Common myeloid progenitor, CD34-positive (primary cell): ENCODE measurements around the gene SOWAHC.

Experiments
- CTCF ChIA-PET: fragments of 350-600 bp; sonication (Branson Sonifier 250); formaldehyde crosslinking; loops from one replicate; lab custom pipeline; 2021; ENCODE audit warnings: antibody characterized with exemption; lab: Charles Lee
- POLR2A ChIA-PET: fragments of 350-600 bp; sonication (Branson Sonifier 250); formaldehyde crosslinking; loops from one replicate; lab custom pipeline; 2021; ENCODE audit warnings: antibody characterized with exemption; lab: Charles Lee
- DNase-seq, 3 donors: peaks; one replicate each; pipeline versions ENCODE4 v3.0.0 to v3.0.0-alpha.2; 2013
- H3K27ac ChIP-seq, 2 experiments: 1 replicate in 1 of 2; 2 replicates in 1 of 2; pipeline ENCODE4 v1.7.0; 2013; ENCODE audit warnings: inconsistent platforms in 2 of 2, low read length in 2 of 2, mild to moderate bottlenecking in 2 of 2, low read depth in 1 of 2, moderate library complexity in 1 of 2; ENCODE audit not compliant: severe bottlenecking in 2 of 2, insufficient read depth in 1 of 2, poor library complexity in 1 of 2
- H3K27me3 ChIP-seq, 5 experiments: replicated peaks in 2 of 5; 1 replicate in 3 of 5; 2 replicates in 2 of 5; pipeline versions ENCODE4 v1.6.1 to v1.7.0; 2013; ENCODE audit warnings: low read length in 4 of 5, mild to moderate bottlenecking in 2 of 5, moderate library complexity in 2 of 5, inconsistent platforms in 1 of 5; ENCODE audit not compliant: insufficient read depth in 5 of 5, control insufficient read depth in 4 of 5
- H3K36me3 ChIP-seq, 4 experiments: 1 replicate in 2 of 4; 2 replicates in 2 of 4; pipeline versions ENCODE4 v1.6.1 to v1.7.0; 2013; ENCODE audit warnings: low read length in 3 of 4, control low read depth in 1 of 4, mild to moderate bottlenecking in 1 of 4; ENCODE audit not compliant: control insufficient read depth in 4 of 4, insufficient read depth in 4 of 4
- H3K4me1 ChIP-seq, 4 experiments: 1 replicate in 3 of 4; 2 replicates in 1 of 4; pipeline versions ENCODE4 v1.6.1 to v1.7.1; 2013; ENCODE audit warnings: low read length in 3 of 4, mild to moderate bottlenecking in 3 of 4, control low read depth in 1 of 4, inconsistent platforms in 1 of 4, moderate library complexity in 1 of 4; ENCODE audit not compliant: control insufficient read depth in 4 of 4, insufficient read depth in 4 of 4; ENCODE audit errors: control extremely low read depth in 1 of 4
- H3K4me3 ChIP-seq, 7 experiments: 1 replicate in 4 of 7; 2 replicates in 3 of 7; pipeline versions ENCODE4 v1.5.1 to v1.7.0; 2013; ENCODE audit warnings: mild to moderate bottlenecking in 7 of 7, low read length in 6 of 7, moderate library complexity in 6 of 7, inconsistent platforms in 2 of 7, low read depth in 2 of 7, control low read depth in 1 of 7; ENCODE audit not compliant: insufficient read depth in 4 of 7, control insufficient read depth in 1 of 7; ENCODE audit errors: extremely low read depth in 1 of 7
- H3K9me3 ChIP-seq, 5 experiments: 1 replicate in 4 of 5; 2 replicates in 1 of 5; pipeline versions ENCODE4 v1.6.1 to v1.7.1; 2013; ENCODE audit warnings: low read length in 4 of 5, mild to moderate bottlenecking in 2 of 5, inconsistent platforms in 1 of 5, low read depth in 1 of 5, moderate library complexity in 1 of 5; ENCODE audit not compliant: control insufficient read depth in 4 of 5, insufficient read depth in 2 of 5; ENCODE audit errors: control extremely low read depth in 1 of 5
- WGBS: methylation state at CpG from one replicate; pipeline ENCODE4 v1.1.5; 2013; ENCODE audit not compliant: insufficient coverage; 5-methylcytosine and 5-hydroxymethylcytosine counted together

The SOWAHC gene

DNA sequence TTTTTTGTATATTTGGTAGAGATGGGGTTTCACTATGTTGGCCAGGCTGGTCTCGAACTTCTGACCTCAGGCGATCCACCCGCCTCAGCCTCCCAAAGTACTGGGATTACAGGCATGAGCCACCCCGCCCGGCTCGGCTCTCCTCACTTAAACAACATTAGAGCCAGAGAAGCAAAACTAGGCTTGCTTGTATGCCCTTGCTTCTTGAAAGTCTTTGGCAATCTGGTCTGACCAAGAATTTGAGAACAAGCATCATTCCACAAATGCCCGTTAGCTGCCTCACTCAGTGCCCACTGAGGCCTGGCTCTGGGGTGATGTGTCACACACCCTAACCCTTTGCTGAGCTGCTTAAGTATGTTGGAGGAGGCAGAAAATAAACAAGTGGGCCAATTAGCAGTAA, 33.5 kb downstream of the SOWAHC start:
- ChIA-PET POLR2A (no interaction called here), CTCF (no interaction called here)
- DNase-seq = no peak
- no peaks in the 10 kb centered on the region for H3K27me3 ChIP-seq
- no peaks in the 10 kb centered on the region for H3K9me3 ChIP-seq
- 100% methylated on average over 7 of the region's 7 CpGs for WGBS
- peaks cover 0 to 8% (median 5%) of the 10 kb centered on the region in 4 experiments for H3K4me1 ChIP-seq
- no peak overlapping the region for H3K27ac ChIP-seq
- no peak overlapping the region for H3K4me3 ChIP-seq
- no peaks in the 10 kb centered on the region for H3K36me3 ChIP-seq

DNA sequence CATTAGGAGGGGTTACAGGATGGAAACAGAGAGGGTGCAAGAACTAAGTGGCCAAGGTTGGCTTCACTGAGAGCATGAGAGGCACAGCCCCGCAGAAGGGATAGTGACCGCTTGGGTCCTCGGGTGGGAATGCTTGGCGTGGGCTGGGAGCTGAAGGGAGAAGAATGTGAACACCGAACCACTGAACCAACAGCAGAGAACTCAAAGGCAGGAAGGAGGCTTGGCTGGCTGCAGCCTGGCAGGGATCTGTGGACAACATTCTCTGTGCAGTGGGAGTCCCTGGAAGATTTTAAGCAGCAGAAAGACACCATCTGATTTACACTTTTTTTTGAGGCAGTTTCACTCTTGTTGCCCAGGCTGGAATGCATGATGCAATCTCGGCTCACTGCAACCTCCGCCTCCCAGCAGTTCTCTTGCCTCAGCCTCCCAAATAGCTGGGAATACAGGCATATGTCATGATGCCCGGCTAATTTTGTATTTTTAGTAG, 33.9 kb downstream of the SOWAHC start:
- no peaks in the 10 kb centered on the region for H3K36me3 ChIP-seq
- DNase-seq = no peak
- no peaks in the 10 kb centered on the region for H3K27me3 ChIP-seq
- 100% methylated on average over 5 of the region's 8 CpGs for WGBS
- H3K4me3 ChIP-seq = no peak overlapping the region
- POLR2A ChIA-PET = no interaction called here
- H3K27ac ChIP-seq = no peak overlapping the region
- no peaks in the 10 kb centered on the region for H3K9me3 ChIP-seq
- CTCF ChIA-PET = no interaction called here
- peaks cover 0 to 8% (median 5%) of the 10 kb centered on the region in 4 experiments for H3K4me1 ChIP-seq

DNA sequence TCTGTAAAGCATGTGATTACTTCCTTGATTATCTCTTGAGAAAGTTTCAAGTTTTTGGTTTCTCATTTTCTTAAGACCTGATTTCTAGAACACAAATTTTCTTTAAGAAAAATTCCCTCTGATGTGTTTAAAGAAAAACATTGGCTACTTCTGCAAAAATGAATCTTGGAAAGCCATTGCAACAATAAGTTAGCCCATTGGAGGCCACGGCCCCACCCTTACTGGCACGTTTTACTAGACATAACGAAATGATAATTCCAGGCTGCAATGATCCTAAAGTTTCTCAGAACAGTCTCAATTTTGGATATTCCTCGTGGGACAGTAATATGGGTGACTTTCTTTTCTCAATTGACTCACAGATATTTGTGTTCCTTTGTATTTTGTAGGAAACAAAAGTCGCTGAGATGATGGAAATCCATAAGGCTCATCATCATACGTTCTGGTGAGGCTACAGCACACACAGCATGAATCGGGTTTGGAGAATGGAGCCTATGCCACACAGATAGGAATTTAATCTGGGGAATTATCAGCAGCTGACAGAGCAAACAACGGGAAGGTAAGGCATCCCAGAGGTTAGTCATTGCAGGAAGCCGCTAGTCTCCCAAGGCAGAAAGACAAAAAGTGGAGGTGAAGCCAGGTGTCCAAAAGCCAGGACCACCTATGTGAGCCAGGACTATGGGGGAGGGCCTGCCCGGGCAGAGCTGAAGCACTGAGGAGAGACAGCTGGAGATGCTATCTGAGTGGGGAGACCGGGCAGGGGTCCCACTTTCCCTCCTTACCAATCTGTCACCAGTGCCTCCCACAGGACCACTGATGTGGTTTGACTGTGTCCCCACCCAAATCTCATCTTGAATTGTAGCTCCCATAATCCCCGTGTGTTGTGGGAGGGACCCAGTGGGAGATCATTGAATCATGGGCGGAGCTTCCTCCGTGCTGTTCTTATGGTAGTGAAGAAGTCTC, 35.9 kb downstream of the SOWAHC start:
- Histone ChIP-seq H3K36me3 (no peaks in the 10 kb centered on the region), H3K27ac (no peak overlapping the region), H3K9me3 (no peaks in the 10 kb centered on the region), H3K27me3 (no peaks in the 10 kb centered on the region), H3K4me1 (no peaks in the 10 kb centered on the region), H3K4me3 (no peak overlapping the region)
- ChIA-PET POLR2A (no interaction called here), CTCF (no interaction called here)
- 92% methylated on average over 8 of the region's 14 CpGs for WGBS
- no peak for DNase-seq

DNA sequence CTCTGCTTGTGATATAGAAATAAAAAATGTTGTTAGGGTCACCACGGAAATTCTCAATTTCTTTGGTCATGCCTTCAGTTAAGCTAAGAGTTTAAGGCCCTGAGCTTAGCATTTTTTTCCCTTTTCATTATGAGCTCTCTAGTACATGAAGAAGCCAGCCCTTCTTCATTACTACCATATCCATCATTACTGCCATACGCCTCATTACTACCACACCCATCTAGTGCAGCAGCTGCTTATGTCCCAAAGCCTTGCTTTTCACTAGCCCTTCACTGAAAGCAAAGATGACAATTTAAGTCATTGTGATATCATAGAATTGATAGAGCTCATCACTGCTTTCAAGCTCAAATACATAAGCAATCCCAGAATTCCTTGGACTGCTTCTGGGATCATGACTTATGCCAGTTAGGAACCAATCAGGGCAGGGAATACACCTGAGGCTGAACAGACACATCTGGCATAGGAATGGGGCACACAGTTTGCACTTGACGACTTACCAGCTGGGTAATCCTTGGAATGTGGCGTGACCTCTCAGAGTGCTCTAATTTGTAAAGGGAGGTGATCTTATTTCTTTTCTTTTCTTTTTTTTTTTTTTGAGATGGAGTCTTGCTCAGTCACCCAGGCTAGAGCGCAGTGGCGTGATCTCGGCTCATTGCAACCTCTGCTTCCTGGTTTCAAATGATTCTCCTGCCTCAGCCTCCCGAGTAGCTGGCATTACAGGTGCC, 40.3 kb downstream of the SOWAHC start:
- no peaks in the 10 kb centered on the region for H3K36me3 ChIP-seq
- H3K4me1 ChIP-seq = no peaks in the 10 kb centered on the region
- 97% methylated on average over 5 of the region's 8 CpGs for WGBS
- no peaks in the 10 kb centered on the region for H3K9me3 ChIP-seq
- H3K27me3 ChIP-seq = no peaks in the 10 kb centered on the region
- no peak overlapping the region for H3K27ac ChIP-seq
- no peak for DNase-seq
- ChIA-PET CTCF (interaction anchor here (1.0 kb wide), 1 partner anchor 89 kb away, joined by 3 read pairs; no protein-coding TSS in a partner anchor), POLR2A (interaction anchor here (0.7 kb wide), 1 partner anchor 9 kb away, joined by 4 read pairs; no protein-coding TSS in a partner anchor)
- no peak overlapping the region for H3K4me3 ChIP-seq

DNA sequence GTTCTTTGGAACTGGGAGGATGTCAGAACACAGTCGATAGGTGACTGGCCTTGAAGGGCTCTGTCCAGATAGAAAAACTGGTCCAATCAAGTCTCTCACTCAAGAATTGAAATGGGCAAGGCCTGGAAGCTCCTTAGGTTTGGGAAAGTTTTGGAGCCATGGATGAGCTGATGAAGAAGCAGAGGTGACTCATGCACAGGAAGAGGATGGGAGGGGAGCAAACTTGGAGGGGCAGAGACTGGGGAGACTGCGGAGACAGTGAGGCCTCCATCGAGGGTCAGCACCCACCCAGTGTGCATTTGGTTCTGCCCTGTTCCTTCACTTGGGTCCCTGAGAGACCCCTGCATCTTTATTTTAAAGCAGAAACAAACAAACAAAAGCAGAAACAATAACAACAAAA, 41.1 kb downstream of the SOWAHC start:
- no peak overlapping the region for H3K4me3 ChIP-seq
- H3K27me3 ChIP-seq = no peaks in the 10 kb centered on the region
- CTCF ChIA-PET = no interaction called here
- H3K36me3 ChIP-seq = no peaks in the 10 kb centered on the region
- H3K27ac ChIP-seq = no peak overlapping the region
- no peak for DNase-seq
- POLR2A ChIA-PET = interaction anchor here (0.7 kb wide), 1 partner anchor 9 kb away, joined by 4 read pairs; no protein-coding TSS in a partner anchor
- 100% methylated on average over 2 of the region's 3 CpGs for WGBS
- H3K9me3 ChIP-seq = no peaks in the 10 kb centered on the region
- H3K4me1 ChIP-seq = no peaks in the 10 kb centered on the region

DNA sequence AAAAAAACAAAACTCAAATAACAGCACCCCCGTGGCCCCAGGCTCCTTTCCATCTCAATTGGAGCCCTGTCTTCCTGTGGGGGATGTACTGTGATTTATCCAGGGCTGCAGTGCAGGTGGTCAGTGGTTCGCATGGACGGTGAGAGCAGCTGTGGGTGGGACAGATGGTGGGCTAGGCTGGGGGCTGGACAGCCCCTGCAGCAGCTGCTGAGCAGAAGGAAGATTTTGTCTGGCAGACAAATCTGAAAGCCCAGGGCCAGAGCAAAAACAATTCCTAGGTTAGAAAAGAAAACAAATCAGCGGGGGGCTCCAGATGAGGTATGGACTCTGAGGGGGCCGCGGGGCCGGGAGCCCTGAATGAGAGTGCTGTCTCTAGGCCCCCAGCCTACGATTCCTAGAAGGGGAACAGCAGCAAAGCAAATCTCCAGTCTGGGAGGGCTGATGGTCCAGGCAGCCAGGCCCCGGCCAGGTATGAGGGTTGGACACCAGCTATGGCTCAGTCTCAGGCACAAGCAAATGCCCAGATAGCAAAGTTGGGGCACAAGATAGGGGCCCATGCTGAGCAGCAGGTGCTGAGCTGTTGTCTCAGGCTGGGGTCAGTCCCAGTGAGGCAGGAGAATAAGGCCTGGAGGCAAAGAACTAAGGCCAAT, 45.4 kb downstream of the SOWAHC start:
- no peak overlapping the region for H3K4me3 ChIP-seq
- H3K27me3 ChIP-seq = peaks cover 0 to 3% (median 0%) of the 10 kb centered on the region in 5 experiments
- no peak for DNase-seq
- H3K27ac ChIP-seq = no peak overlapping the region
- H3K4me1 ChIP-seq = no peaks in the 10 kb centered on the region
- CTCF ChIA-PET = no interaction called here
- H3K9me3 ChIP-seq = no peaks in the 10 kb centered on the region
- POLR2A ChIA-PET = no interaction called here
- WGBS = 84% methylated on average over 8 of the region's 9 CpGs
- H3K36me3 ChIP-seq = no peaks in the 10 kb centered on the region
